ENCODE measurements around the gene TOR1AIP2.

- TF ChIP-seq CTCF (IDR thresholded peaks at IDR 0.05) (no peak), POLR2A (IDR thresholded peaks at IDR 0.05) (no peak), POLR2AphosphoS5 (IDR thresholded peaks at IDR 0.05) (peak in 1 of 4 donors; percentile 4)
These were observed 44.6 kb upstream of the TOR1AIP2 start for GRCh38 chr1:179921981-179922872.
